ENCODE data around the gene PMEL. TPM values are rescaled to one million over a fixed set of nuclear protein-coding genes. Genes with fewer than 3 reads are reported as not detected.

Gene PMEL
- total RNA-seq, 1 donor from 2014 or later, result not detected

DNA sequence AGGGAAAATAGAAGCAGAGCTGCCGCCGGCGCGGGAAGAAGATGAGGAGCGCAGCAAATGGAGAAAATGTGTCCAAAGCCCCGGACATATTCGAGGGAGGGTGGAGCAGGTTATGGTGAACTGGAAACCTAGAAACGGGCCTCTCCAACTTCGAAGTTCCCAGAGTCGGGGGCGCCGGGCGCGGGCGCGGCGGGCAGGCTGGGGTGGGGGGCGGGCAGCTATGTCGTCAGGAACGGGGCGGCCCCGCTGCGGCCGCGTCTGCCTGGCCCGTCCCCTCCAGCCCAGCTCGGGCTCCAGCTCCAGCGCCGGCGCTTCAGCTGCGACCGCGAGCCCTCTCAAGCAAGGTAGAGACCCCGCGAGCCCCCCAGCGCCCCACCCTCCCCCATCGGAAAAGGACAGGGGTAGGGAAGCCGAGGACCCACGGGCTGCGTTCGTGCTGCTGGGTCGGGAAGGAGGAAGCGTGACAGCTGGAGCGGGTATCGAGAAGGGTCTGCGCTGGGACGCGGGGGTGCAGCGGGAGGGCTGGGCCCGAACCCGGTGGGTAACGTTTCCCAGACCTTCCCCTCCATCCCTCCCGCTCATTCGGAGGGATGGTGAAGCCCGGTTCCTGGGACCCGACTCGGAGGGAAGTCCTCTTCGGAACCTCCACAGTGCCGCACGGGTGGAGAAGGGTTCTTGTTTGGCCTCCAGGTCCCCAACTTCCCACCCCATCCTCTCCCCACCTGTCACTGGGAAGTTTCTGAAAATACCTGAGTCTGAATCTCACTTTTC lies 33.9 kb downstream of the PMEL start:
- Histone ChIP-seq H3K27ac (peak overlapping the region; percentile 92 to 95), H3K9me3 (no peaks in the 10 kb centered on the region), H3K4me3 (peak overlapping the region; percentile 72 to 98), H3K4me1 (peaks cover 8 to 27% of the 10 kb centered on the region in 2 donors), H3K36me3 (no peaks in the 10 kb centered on the region), H3K27me3 (no peaks in the 10 kb centered on the region)
- no peak for TF ChIP-seq CTCF (IDR thresholded peaks at IDR 0.05)
- peak in 1 of 2 donors; percentile 84 for DNase-seq (ENCODE audit: low spot score in 2 of 2)
- intact Hi-C loops (cut with DNase I), result loop anchor here (1.0 to 2.0 kb wide), 4 partner anchors 35 to 115 kb away; partner anchors contain the start of genes CDK2, PMEL and SARNP

GRCh38 chr12:55931317-55931779 lies 34.5 kb downstream of the PMEL start:
- Histone ChIP-seq H3K27ac (peak overlapping the region; percentile 92 to 95), H3K36me3 (no peaks in the 10 kb centered on the region), H3K4me1 (peaks cover 8 to 27% of the 10 kb centered on the region in 2 donors), H3K27me3 (no peaks in the 10 kb centered on the region), H3K9me3 (no peaks in the 10 kb centered on the region), H3K4me3 (peak overlapping the region; percentile 72 to 98)
- no peak for TF ChIP-seq CTCF (IDR thresholded peaks at IDR 0.05)
- peak in 1 of 2 donors; percentile 66 for DNase-seq (ENCODE audit: low spot score in 2 of 2)
- intact Hi-C loops (cut with DNase I), result loop anchor here (1.0 to 2.0 kb wide), 2 partner anchors 35 to 84 kb away; partner anchors contain the start of genes CDK2 and PMEL

- peaks cover 8 to 27% of the 10 kb centered on the region in 2 donors for H3K4me1 ChIP-seq
- DNase-seq (ENCODE audit: low spot score in 2 of 2), result peak in 1 of 2 donors; percentile 72
- no peaks in the 10 kb centered on the region for H3K27me3 ChIP-seq
- TF ChIP-seq CTCF (IDR thresholded peaks at IDR 0.05), result peak; percentile 17 to 59 (median 55)
- peak within 1 kb of the TSS; percentile 72 to 98 for H3K4me3 ChIP-seq
- intact Hi-C loops (cut with DNase I), result loop anchor here (1.0 to 2.0 kb wide), 2 partner anchors 36 to 84 kb away; partner anchors contain the start of genes CDK2 and PMEL
- H3K36me3 ChIP-seq, result no peaks in the 10 kb centered on the region
- no peaks in the 10 kb centered on the region for H3K9me3 ChIP-seq
- H3K27ac ChIP-seq, result peak within 1 kb of the TSS; percentile 92 to 95
These were observed 35.0 kb downstream of the PMEL start, which contains the start of gene DGKA for GRCh38 chr12:55930771-55931316. Gene DGKA, plus strand, starts transcription at chr12:55931162. Its CDS starts 5,342 bp downstream, at chr12:55936504.

DNA sequence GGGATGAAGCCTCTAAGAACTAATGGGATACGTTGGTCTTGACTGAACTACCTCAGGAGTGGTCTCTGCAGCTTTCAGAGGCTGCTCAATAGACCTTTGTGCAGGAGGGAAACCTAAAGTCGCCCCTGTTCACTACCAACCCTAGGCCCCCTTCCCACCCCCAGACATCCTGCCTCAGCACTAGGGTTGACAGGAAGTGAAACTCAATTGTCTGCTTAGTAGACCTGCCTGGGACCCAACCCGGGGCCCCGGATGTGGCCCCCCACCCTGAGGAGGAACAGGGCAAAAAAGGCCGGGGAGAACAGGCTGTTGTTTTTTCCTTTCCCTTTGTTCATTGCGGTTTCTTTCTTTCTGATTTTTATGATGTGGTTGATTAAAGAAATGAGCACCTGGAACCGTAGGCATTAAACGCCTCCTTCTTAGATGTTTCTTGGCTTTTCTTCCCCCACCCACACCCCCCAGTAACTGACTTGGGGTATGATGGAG lies 36.5 kb downstream of the PMEL start:
- Histone ChIP-seq H3K4me3 (no peak overlapping the region), H3K9me3 (no peaks in the 10 kb centered on the region), H3K4me1 (peaks cover 8 to 22% of the 10 kb centered on the region in 2 donors), H3K36me3 (no peaks in the 10 kb centered on the region), H3K27ac (peak overlapping the region; percentile 97 to 99), H3K27me3 (no peaks in the 10 kb centered on the region)
- no peak for TF ChIP-seq CTCF (IDR thresholded peaks at IDR 0.05)
- intact Hi-C loops (cut with DNase I), result loop anchor here (5.0 kb wide), 1 partner anchor 187 kb away; the partner anchor contains the start of gene GDF11
- no peak for DNase-seq (ENCODE audit: low spot score in 2 of 2)

- H3K4me1 ChIP-seq, result peaks cover 5 to 16% of the 10 kb centered on the region in 2 donors
- no peaks in the 10 kb centered on the region for H3K27me3 ChIP-seq
- peak within 1 kb of the TSS; percentile 88 to 98 for H3K4me3 ChIP-seq
- no peaks in the 10 kb centered on the region for H3K9me3 ChIP-seq
- peak within 1 kb of the TSS; percentile 97 to 99 for H3K27ac ChIP-seq
- TF ChIP-seq CTCF (IDR thresholded peaks at IDR 0.05), result no peak
- intact Hi-C loops (cut with DNase I), result loop anchor here (1.0 to 5.0 kb wide), 4 partner anchors 81 to 186 kb away; partner anchors contain the start of genes DNAJC14, GDF11 and ORMDL2
- H3K36me3 ChIP-seq, result peaks cover 0 to 2% of the 10 kb centered on the region in 2 donors
- DNase-seq (ENCODE audit: low spot score in 2 of 2), result peak; percentile 57 to 90
These were observed 38.0 kb downstream of the PMEL start, which contains the start of gene PYM1 for GRCh38 chr12:55927588-55928502. Gene PYM1, minus strand, starts transcription at chr12:55927894. Its CDS starts 133 bp downstream, at chr12:55927761.

Data from ascending aorta (tissue), 2 donors.